NCI-H2227 treated with DMSO at 0.1 percent for 48 hours (cell line): Measurements from ENCODE around the gene CSNK2A2.

Experiments
- DNase-seq: peaks from one replicate; lab custom pipeline; 2025; lab: John Stamatoyannopoulos, UW

The CSNK2A2 gene

GRCh38 chr16:58198022-58198683 lies at the start of gene CSNK2A2:
Gene CSNK2A2, minus strand, starts transcription at chr16:58198106. Its CDS starts 370 bp downstream, at chr16:58197736.
- peak; percentile 20 for DNase-seq

DNA sequence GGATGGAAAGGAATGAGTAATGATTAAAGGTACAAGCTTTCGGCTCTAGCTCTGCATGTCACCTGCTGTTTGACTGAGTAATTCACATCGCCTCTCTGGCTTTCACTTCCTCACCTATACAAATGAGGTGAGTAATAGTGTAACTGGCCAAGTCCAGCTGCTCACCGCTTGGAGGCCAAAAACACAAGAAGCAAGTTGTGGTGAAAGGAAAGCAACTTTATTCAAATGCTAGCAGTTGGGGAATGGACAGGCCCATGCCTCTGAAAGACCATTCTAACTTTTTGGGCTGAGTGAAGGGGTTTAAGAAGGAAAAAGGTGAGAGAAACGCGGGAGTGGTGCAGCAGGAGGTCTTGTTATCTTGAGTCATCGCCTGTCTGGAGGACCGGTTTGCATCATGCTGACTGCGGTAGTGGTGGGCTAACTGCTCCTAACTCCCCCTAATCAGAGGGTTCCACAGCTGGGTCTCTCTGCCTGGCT lies 45.7 kb upstream of the CSNK2A2 start:
- DNase-seq, result no peak

DNA sequence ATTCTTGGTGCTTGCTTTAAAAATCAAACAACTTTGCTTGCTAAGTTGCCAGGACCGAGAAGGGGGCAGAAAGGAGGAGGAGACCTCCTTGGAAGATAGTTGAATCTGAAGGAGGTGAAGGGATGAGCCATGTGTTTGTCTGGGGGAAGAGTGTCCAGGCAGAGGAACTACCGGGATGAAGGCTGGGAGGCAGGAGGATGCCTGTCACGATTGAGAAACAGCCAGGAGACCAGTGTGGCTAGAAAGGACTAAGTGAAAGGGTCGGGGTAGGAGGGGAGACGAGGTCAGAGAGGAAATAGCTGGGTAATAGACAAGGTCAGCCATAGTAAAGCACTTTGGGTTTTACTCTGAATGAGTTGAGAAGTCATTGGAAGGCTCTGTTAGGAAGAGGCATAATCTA lies 38.9 kb upstream of the CSNK2A2 start:
- DNase-seq, result no peak

GRCh38 chr16:58236231-58236690 lies 38.4 kb upstream of the CSNK2A2 start:
- DNase-seq, result peak; percentile 48

DNA sequence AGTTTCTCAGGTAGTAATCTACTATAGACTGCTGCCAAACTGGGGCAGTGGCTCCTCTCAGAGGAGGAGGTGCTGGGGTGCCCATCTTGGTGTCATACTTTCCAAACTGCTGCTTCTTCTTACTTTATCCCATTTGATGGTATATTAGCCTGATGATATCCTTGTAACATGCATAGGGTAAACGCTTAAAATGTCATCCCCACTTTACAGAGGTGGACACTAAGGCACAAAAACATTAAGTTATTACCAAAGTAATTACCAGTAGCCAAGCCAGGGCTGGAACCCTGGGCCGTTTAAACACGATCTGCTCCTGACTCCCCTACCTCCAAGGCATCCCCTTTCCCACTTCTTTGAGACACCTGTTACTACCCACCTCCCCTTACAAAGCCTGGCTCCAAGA lies 37.8 kb upstream of the CSNK2A2 start:
- no peak for DNase-seq

DNA sequence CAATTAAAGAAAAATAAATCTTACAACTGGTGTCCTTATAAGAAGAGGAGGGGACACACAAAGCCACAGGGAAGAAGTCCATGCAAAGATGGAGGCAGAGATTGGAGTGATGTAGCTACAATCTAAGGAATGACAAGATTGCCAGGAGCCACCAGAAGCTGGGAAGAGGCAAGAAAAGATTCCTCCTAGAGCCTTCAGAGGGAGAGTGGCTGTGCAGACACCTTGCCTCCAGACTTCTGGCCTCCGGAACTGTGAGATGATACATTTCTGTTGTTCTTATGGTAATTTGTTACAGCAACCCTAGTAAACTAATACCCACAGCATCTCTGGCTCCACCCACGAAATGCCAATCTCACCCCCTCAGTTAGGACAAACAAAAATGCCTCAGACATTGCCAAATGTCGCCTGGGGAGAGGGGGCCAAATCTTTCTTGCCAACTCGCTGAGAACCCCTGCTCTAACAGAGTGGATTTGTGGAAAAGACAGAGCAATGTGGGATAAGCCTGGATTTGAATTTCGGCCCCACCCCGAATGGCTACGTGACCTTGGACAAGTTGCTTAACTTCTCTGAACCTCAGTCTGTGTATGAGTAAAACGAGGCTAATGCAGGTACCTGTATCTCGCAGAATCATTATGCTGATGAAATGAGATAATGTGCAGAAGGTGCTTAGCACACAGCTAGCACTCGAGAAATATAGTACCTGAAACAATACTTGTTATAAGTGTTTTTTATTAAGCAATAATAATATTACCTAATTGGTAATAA lies 37.1 kb upstream of the CSNK2A2 start:
- no peak for DNase-seq

DNA sequence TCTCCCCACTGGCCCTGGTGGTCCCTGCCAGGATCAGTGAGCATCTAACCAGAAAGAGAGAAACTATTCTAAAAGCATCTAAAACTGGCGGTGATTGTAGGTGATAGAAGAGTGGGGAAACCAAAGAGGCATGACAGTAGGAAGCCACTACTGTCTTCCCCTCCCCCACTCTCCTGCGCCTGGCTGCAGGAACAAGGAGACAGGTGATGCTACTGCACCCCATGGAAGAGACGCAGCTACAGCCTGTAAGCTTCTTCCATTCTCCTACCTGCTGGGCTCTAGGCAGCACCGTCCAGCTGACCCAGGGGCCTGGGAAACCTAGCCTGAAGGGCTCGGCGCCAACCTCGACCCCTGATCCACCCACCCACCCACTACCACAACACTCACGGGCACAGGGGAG lies 32.4 kb upstream of the CSNK2A2 start:
- no peak for DNase-seq

GRCh38 chr16:58226790-58227189 lies 28.9 kb upstream of the CSNK2A2 start:
- no peak for DNase-seq

- no peak for DNase-seq
These were observed 28.2 kb upstream of the CSNK2A2 start for GRCh38 chr16:58225965-58226602.

DNA sequence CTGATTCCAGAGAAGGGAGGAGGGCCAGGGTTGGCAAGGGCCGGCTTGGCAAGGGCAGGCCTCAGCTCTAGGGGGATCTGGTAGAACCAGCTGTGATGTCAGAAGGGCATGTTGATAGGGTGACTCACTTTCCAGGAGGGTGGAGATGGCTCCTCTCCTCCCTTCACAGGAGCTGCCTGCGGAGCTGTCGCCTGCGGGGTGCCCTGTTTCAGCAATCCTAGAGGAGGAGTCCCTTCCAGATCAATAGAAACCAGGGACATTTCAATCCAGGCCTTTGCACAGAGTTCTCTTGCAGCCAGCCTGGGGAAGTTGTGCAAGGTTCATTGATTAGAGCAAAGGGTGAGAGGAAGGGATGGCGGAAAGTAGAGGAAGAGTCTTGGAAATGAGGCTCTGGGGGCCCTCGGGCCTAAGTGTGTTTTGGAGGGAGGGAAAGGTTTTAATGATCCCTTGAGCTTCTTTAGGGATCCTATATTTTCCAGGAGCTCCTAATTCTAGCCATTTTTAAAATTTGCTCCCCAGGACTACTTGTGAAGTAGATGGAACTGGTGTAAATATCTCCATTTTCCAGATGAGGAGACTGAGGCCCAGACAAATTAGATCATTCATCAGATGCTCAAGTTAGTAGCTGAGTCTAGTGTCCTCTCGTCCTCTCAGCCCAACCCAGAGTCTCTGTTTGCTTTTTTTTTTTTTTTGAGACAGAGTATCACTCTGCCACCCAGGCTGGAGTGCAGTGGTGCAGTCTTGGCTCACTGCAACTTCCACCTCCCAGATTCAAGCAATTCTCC lies 24.8 kb upstream of the CSNK2A2 start:
- DNase-seq, result no peak

DNA sequence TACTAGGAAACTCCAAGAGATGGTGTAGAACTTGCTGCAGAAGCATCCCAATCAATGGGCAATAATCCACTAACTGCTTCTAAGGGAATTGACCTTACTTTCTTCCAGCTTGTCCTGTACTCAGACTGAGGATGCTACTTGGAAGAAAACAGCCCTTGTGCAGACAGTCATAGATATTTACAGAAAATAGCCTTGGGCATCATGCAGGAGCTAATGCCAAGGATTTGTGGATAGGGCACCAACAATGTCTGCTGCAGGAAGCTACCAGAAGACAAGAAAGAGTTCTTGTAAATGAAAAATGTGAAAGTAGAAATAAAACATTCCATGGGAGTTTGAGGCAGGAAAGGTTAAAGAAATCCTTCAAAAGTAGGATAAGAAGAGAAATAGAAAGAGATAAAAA lies 21.5 kb upstream of the CSNK2A2 start:
- DNase-seq, result no peak

GRCh38 chr16:58218786-58219185 lies 20.9 kb upstream of the CSNK2A2 start:
- DNase-seq, result no peak

DNA sequence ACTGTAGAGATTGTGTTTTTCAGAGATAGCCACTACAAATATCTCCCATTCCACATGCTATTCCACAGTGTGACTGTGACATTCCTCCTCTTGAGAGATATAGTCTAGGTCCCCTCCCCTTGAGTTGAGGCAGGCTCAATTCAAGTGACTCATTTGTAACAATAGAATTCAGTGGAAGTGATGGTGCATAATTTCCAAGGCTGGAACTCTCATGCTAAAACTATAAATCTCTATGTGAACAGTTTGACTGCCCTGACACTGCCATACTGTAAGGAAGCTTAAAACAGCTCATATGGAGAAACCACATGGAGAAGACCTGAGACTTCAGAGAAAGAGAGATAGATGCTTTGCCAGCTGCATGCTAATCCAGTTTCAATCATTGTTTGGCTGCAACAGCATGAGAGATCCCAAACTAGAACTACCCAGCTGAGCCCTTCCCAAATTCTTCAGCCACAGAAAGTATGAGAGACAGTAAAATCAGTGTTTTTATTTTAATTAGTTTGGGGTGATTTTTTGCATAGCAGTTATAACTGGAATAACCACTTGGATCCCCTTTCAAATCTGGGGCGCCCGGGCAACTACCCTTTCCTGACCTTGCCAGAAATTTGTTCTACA lies 19.5 kb upstream of the CSNK2A2 start:
- DNase-seq, result no peak

DNA sequence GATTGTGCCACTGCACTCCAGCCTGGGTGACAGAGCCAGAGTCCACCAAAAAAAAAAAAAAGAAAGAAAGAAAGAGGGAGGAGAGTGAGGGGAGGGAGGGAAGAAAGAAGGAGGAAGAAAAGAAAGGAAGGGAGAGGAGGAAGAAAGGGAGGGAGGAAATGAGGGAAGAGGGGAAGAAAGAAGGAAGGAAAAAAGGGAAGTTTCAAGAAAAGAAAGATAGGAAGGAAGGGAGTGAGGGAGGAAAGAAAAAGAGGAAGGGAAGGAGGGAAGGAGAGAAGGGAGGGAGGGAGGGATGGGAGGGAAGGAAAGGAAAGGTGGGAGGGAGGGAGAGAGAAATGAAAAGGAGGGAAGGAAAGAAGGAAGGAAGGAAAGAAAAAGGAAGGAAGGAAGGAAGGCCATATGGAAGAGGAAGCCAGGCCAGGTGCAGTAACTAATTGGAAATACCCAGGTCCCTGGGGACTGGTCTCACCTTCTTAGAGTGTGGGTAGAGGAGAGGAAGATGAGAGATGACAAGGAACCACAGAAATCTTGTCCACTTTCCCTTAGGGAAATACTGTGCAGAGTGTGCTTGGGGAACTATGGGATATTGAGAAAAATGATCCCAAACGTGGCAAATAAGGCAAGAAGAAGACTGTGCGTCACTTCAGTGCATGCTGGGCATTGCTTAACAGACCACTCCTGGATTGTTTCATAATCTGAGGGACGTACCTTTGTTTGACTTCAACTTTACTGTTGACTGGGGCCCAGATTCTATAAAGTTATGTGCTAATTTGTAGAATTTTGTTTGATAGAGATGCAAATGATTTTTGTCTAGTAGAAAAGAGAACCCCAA lies 15.1 kb upstream of the CSNK2A2 start:
- no peak for DNase-seq

DNA sequence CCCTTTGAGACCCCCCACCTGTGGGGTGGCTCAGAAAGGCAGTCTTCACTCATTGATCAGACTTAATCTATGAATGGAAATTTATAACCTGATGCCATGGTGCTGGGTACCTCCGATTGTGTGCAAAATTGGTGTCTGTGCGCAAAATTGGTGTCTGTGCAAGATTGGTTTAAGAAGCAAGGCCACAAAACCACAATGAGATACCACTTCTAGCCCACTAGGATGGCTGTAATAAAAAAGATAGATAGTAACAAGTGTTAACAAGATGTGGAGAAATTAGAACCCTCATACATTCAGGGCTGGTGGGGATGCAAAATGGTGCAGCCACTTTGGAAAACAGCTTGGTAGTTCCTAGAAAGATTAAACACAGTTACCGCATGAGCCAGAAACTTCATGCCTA lies 13.9 kb upstream of the CSNK2A2 start:
- DNase-seq, result no peak

GRCh38 chr16:58211245-58211644 lies 13.3 kb upstream of the CSNK2A2 start:
- DNase-seq, result no peak

DNA sequence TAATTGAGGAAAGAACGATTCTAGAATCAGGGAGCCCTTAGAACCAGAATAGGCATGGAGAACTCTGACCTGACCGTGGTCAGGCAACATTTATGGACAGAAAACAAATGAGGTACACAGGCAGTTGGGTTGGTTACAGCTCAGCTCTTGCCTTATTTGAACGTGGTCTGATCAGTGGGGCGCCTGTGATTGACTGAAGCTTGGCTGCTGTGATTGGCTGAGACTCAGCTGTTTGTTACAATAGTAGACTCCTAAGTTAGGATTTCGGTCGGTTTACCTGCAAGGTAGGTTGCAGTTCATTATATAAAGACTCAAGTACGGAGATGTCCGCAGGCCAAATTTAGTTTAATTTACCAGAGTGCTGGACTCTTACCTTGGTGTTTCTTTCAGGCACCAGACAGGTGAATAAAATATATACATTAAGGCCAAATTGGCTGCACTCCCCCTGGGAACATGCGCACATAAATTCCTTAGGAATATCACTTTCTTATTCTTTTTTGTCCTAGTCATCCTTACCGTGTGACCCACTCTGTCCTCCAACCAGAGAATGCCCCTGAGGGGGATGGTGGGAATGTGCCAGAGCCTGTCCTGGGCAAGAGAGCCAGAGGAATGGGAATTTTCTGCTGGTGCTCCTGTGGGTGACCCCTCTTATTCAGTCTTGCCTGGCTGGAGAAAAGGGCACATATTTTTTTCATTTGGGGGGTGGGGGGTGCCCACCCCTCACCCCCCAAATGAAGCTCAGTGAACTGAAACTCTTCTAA lies 7.5 kb upstream of the CSNK2A2 start:
- DNase-seq, result no peak

GRCh38 chr16:58201163-58201562 lies 3.3 kb upstream of the CSNK2A2 start:
- no peak for DNase-seq

DNA sequence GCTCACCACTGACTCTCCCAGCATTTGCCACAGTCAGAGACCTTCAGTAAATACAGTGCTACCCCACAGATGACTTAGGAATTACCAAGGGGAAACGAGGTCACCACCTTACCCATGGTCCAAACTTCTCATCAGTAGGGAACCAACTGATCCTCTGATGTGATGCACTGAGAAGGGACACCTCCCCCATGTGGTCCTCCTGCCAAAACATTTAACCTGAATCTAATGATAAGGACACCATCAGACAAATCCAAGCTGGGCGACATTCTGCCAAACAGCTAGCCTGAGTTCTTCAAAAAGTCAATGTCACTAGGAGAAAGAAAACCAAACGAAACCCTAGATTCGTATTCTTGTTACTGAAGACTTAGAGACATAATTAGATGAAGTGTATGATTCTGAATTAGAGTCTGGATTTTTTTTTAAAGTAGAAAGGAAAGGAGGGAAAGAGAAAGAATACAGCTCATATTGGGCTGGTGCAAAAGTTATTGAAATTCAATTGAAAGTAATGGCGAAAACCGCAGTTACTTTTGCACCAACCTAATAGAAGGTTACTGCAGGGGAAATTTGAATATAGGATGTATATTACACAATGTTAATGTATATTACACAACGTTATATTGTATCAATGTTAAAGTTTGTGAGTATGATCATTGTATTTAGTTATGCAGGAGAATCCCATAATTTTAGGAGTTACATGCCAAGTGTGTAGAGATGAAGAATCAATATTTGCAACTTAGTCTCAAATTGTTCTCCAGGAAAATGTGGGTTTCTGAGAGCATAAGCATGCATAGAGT lies 2.3 kb upstream of the CSNK2A2 start:
- DNase-seq, result no peak
